Measurements from ENCODE around the gene PCDHGA8.

The PCDHGA8 gene

DNA sequence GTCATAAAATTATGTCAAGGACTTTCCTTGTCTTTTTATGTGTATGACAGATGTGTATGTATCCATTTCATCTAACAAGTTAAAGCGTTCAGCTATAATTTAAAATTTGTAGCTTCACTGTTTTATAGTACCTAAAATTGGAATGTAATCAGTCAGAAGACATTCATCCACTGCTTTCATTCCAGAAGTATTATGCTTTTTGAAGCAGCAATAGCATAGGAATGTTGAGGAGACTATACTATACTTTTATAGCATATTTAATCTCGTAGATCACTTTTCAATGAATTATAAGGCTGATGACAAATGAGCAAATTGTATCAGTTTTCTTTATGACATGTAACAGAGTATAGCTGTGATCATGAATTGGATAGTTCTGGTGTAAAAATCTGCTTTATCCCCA is 44.8 kb downstream of the PCDHGA8 start:
- no peak for DNase-seq

DNA sequence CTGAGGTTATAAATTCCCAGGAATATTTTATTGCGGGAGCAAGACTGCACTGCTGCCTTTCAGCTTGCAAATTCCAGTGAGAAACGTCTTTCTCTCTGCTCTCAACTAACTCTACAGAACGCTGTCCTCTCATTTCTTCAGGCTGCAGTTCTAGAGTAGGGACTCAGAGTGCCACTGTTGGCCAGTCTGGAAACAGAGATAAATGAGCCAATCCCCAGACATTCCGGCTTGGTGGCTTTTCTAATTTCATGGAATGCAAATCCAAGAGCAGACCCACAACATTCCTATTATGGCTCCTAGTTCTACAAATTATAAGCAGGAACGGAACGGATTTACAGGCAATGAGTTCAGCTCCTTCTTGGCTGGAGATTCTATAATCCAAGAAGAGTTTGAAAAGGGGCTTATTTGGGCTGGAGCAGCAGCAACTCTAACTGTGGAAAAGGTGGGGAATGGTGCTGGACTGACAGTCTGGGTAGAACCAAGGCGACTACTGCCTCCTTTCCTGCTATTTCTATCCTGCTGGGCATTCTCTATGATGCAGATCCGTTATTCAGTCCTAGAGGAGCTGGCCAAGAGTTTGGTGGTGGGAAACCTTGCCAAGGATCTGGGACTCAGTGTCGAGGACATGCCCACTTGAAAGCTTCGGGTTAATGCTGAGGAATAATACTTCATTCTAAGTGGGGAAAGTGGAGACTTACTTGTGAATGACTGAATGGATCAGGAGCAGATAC is 47.1 kb downstream of the PCDHGA8 start:
- DNase-seq: no peak

DNA sequence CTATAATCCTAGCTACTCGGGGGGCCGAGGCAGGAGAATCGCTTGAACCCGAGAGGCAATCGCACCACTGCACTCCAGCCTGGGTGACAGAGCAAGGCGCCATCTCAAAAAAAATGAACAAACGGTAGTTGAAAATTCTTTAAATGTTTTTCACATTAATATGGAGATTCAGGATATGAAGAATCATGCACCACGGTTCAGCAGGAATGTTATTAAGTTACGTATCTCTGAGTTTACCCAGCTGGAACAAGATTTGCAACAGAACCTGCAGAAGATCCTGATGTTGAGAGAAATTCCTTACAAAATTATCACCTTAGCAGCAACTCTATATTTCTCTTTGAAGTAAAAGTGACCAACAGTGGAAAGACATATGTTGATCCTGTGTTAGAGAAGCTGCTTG is 47.9 kb downstream of the PCDHGA8 start:
- DNase-seq: no peak

DNA sequence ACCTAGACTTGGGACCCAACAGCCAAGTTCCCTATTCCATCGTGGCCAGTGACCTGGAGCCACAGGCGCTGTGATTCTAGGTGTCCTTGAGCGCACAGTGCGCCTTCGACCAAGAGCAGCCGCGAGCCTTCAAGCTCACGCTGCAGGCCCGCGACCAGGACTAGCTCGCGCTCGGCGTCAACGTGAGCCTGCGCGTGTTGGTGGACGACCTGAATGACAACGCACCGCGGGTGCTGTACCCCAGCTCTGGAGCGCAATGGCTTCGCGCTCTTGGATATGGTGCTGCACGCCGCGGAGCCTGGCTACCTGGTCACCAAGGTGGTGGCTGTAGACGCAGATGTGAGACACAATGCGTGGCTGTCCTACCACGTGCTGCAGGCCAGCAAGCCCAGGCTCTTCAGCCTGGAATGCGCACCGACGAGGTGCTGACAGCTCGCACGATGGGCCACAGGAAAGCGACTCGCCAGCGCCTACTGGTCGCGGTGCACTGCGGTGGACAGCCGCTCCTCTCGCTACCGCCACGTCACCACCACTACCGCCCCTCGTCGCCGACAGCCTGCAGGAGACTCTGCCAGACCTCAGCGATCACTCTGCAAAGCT is 49.2 kb downstream of the PCDHGA8 start:
- DNase-seq: no peak
